Renal pelvis (tissue), 4 donors: ENCODE results near the gene RPS6KA5. TPM values are rescaled to one million over a fixed set of nuclear protein-coding genes. Genes with fewer than 3 reads are reported as not detected.
A peak's percentile ranks its signal among the peaks of the same experiment; 100 is the strongest.
"Not testable (repeated sequence)": the region's sequence is repeated elsewhere in the genome, so short reads cannot be mapped to it uniquely, and the experiment has no call there.

Experiments
- DNase-seq: peaks from one replicate; pipeline ENCODE4 v3.0.0-alpha.2; 2013
- polyA plus RNA-seq, 3 donors: library from polyadenylated mRNA; unstranded; fragments of 120-200 nt; gene quantifications; one replicate each; pipeline ENCODE4 v1.2.1, GENCODE V29; 2013; ENCODE audit not compliant: insufficient read length in 3 of 3

The RPS6KA5 gene
- polyA plus RNA-seq, 3 donors, result 6.7 to 7.8 (median 7.7) TPM

GRCh38 chr14:90940318-90940962 is 120.0 kb downstream of the RPS6KA5 start:
- DNase-seq, result no peak

GRCh38 chr14:90939252-90939795 is 121.1 kb downstream of the RPS6KA5 start:
- DNase-seq, result not testable (repeated sequence)

GRCh38 chr14:90938615-90939014 is 121.8 kb downstream of the RPS6KA5 start:
- no peak for DNase-seq

- DNase-seq, result no peak
These were observed 123.5 kb downstream of the RPS6KA5 start for GRCh38 chr14:90936757-90937440.

GRCh38 chr14:90924621-90925340 is 135.7 kb downstream of the RPS6KA5 start:
- no peak for DNase-seq

- no peak for DNase-seq
These were observed 138.3 kb downstream of the RPS6KA5 start for GRCh38 chr14:90922141-90922540.

- DNase-seq, result no peak
These were observed 149.3 kb downstream of the RPS6KA5 start for GRCh38 chr14:90911121-90911520.

- no peak for DNase-seq
These were observed 153.3 kb downstream of the RPS6KA5 start for GRCh38 chr14:90907178-90907577.

- DNase-seq, result no peak
These were observed 154.9 kb downstream of the RPS6KA5 start for GRCh38 chr14:90905531-90905930.

GRCh38 chr14:90903101-90903500 is 157.3 kb downstream of the RPS6KA5 start:
- DNase-seq, result peak; percentile 55

GRCh38 chr14:90900476-90901083 is 159.9 kb downstream of the RPS6KA5 start:
- no peak for DNase-seq

- DNase-seq, result no peak
These were observed 163.4 kb downstream of the RPS6KA5 start for GRCh38 chr14:90897022-90897421.

- DNase-seq, result no peak
These were observed 166.2 kb downstream of the RPS6KA5 start for GRCh38 chr14:90894241-90894640.

GRCh38 chr14:90893510-90893909 is 166.9 kb downstream of the RPS6KA5 start:
- no peak for DNase-seq

- DNase-seq, result no peak
These were observed 167.5 kb downstream of the RPS6KA5 start for GRCh38 chr14:90892970-90893369.

GRCh38 chr14:90891326-90891725 is 169.1 kb downstream of the RPS6KA5 start:
- no peak for DNase-seq

- DNase-seq, result no peak
These were observed 170.0 kb downstream of the RPS6KA5 start for GRCh38 chr14:90890322-90891020.

- no peak for DNase-seq
These were observed 174.1 kb downstream of the RPS6KA5 start for GRCh38 chr14:90886297-90886815.

- no peak for DNase-seq
These were observed 176.7 kb downstream of the RPS6KA5 start for GRCh38 chr14:90883782-90884181.

- no peak for DNase-seq
These were observed 177.2 kb downstream of the RPS6KA5 start for GRCh38 chr14:90883197-90883596.

GRCh38 chr14:90880282-90880681 is 180.2 kb downstream of the RPS6KA5 start:
- no peak for DNase-seq
